GM12875 (cell line): ENCODE results near the gene IGSF3.
"Not testable (repeated sequence)": the region's sequence is repeated elsewhere in the genome, so short reads cannot be mapped to it uniquely, and the experiment has no call there.

Experiments used
- H3K4me3 ChIP-seq: one replicate; pipeline ENCODE4 v1.5.1; 2011; ENCODE audit warnings: low read depth, low read length, control low read depth
- CTCF ChIP-seq: IDR thresholded peaks from 2 replicates; pipeline ENCODE4 v1.5.1; 2011; ENCODE audit warnings: low read depth, mild to moderate bottlenecking, control low read depth, inconsistent platforms, low read length, moderate library complexity, borderline replicate concordance; ENCODE audit not compliant: insufficient read depth

The IGSF3 gene

GRCh38 chr1:116664978-116665371 lies 2.6 kb downstream of the IGSF3 start:
- no peak overlapping the region for H3K4me3 ChIP-seq
- TF ChIP-seq CTCF = no peak

GRCh38 chr1:116664366-116664977 lies 3.1 kb downstream of the IGSF3 start:
- H3K4me3 ChIP-seq = no peak overlapping the region
- TF ChIP-seq CTCF = no peak

- no peak overlapping the region for H3K4me3 ChIP-seq
- TF ChIP-seq CTCF = no peak
Measured at GRCh38 chr1:116663821-116664220, 3.7 kb downstream of the IGSF3 start.

- no peak overlapping the region for H3K4me3 ChIP-seq
- no peak for TF ChIP-seq CTCF
Measured at GRCh38 chr1:116661633-116662032, 5.9 kb downstream of the IGSF3 start.

GRCh38 chr1:116658645-116659044 lies 8.9 kb downstream of the IGSF3 start:
- H3K4me3 ChIP-seq = not testable (repeated sequence)

- not testable (repeated sequence) for H3K4me3 ChIP-seq
Measured at GRCh38 chr1:116657836-116658235, 9.7 kb downstream of the IGSF3 start.

- no peak for TF ChIP-seq CTCF
- no peak overlapping the region for H3K4me3 ChIP-seq
Measured at GRCh38 chr1:116654351-116654750, 13.2 kb downstream of the IGSF3 start.

GRCh38 chr1:116652598-116652997 lies 14.9 kb downstream of the IGSF3 start:
- not testable (repeated sequence) for H3K4me3 ChIP-seq

- not testable (repeated sequence) for H3K4me3 ChIP-seq
Measured at GRCh38 chr1:116650781-116651180, 16.8 kb downstream of the IGSF3 start.

- H3K4me3 ChIP-seq = not testable (repeated sequence)
Measured at GRCh38 chr1:116649041-116649440, 18.5 kb downstream of the IGSF3 start.

GRCh38 chr1:116648325-116648724 lies 19.2 kb downstream of the IGSF3 start:
- H3K4me3 ChIP-seq = not testable (repeated sequence)

GRCh38 chr1:116647186-116647585 lies 20.3 kb downstream of the IGSF3 start:
- not testable (repeated sequence) for H3K4me3 ChIP-seq

- H3K4me3 ChIP-seq = not testable (repeated sequence)
Measured at GRCh38 chr1:116646673-116647170, 20.8 kb downstream of the IGSF3 start.

- not testable (repeated sequence) for H3K4me3 ChIP-seq
Measured at GRCh38 chr1:116645802-116646672, 21.5 kb downstream of the IGSF3 start.
